HG02571 (cell line): ENCODE results near the gene FAM241B.

Source experiments
- ATAC-seq: cut with Tn5 transposase; IDR thresholded peaks from one replicate; pipeline ENCODE4 v1.9.1; 2021; ENCODE audit warnings: mild to moderate bottlenecking, moderate library complexity; ENCODE audit not compliant: unreplicated experiment

Gene FAM241B

GRCh38 chr10:69633673-69634635 is 3.9 kb downstream of the FAM241B start:
- no peak for ATAC-seq

- ATAC-seq, result no peak
These were observed 4.8 kb downstream of the FAM241B start for GRCh38 chr10:69634759-69635425.

- no peak for ATAC-seq
These were observed 5.6 kb downstream of the FAM241B start for GRCh38 chr10:69635428-69636272.

GRCh38 chr10:69636273-69636575 is 6.2 kb downstream of the FAM241B start:
- no peak for ATAC-seq

GRCh38 chr10:69636626-69637605 is 6.9 kb downstream of the FAM241B start:
- ATAC-seq, result no peak

- ATAC-seq, result no peak
These were observed 8.6 kb downstream of the FAM241B start for GRCh38 chr10:69638642-69639041.

GRCh38 chr10:69639291-69640195 is 9.5 kb downstream of the FAM241B start:
- ATAC-seq, result no peak

- no peak for ATAC-seq
These were observed 10.3 kb downstream of the FAM241B start for GRCh38 chr10:69640196-69640980.

GRCh38 chr10:69641261-69641980 is 11.4 kb downstream of the FAM241B start:
- ATAC-seq, result no peak

- no peak for ATAC-seq
These were observed 12.7 kb downstream of the FAM241B start for GRCh38 chr10:69642747-69643146.

- no peak for ATAC-seq
These were observed 14.0 kb downstream of the FAM241B start for GRCh38 chr10:69643779-69644657.

GRCh38 chr10:69644658-69645295 is 14.7 kb downstream of the FAM241B start:
- ATAC-seq, result no peak

GRCh38 chr10:69645296-69646184 is 15.5 kb downstream of the FAM241B start:
- ATAC-seq, result no peak

- no peak for ATAC-seq
These were observed 16.4 kb downstream of the FAM241B start for GRCh38 chr10:69646185-69647060.
